AG09319 (cell line): ENCODE measurements around the gene CBL.
"Not testable (repeated sequence)": the region's sequence is repeated elsewhere in the genome, so short reads cannot be mapped to it uniquely, and the experiment has no call there.

Experiments
- DNase-seq: peaks from one replicate; pipeline ENCODE4 v3.0.0-alpha.2; 2010; ENCODE audit warnings: low read depth; ENCODE audit errors: extremely low read depth
- TF ChIP-seq, protein P1 (sequence below): IDR thresholded peaks from 2 replicates; pipeline ENCODE4 v1.5.1; 2011; ENCODE audit warnings: low read depth, mild to moderate bottlenecking, inconsistent platforms, low read length, moderate library complexity

Gene CBL

DNA sequence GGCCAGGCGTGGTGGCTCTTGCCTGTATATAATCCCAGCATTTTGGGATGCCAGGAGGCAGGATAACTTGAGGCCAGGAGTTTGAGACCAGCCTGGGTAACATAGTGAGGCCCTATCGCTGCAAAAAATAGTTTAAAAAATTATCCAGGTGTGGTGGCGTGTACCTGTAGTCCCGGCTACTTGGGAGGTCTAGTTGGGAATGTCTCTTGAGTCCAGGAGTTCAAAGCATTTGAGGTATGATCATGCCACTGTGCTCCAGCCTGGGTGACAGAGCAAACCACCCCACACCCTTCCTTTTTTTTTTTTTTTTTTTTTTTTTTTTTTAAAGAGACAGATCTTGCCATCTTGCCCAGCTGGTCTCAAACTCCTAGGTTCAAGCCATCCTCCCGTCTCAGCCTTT lies 16.8 kb downstream of the CBL start:
- TF ChIP-seq, protein P1, sequence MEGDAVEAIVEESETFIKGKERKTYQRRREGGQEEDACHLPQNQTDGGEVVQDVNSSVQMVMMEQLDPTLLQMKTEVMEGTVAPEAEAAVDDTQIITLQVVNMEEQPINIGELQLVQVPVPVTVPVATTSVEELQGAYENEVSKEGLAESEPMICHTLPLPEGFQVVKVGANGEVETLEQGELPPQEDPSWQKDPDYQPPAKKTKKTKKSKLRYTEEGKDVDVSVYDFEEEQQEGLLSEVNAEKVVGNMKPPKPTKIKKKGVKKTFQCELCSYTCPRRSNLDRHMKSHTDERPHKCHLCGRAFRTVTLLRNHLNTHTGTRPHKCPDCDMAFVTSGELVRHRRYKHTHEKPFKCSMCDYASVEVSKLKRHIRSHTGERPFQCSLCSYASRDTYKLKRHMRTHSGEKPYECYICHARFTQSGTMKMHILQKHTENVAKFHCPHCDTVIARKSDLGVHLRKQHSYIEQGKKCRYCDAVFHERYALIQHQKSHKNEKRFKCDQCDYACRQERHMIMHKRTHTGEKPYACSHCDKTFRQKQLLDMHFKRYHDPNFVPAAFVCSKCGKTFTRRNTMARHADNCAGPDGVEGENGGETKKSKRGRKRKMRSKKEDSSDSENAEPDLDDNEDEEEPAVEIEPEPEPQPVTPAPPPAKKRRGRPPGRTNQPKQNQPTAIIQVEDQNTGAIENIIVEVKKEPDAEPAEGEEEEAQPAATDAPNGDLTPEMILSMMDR, result no peak
- no peak for DNase-seq

DNA sequence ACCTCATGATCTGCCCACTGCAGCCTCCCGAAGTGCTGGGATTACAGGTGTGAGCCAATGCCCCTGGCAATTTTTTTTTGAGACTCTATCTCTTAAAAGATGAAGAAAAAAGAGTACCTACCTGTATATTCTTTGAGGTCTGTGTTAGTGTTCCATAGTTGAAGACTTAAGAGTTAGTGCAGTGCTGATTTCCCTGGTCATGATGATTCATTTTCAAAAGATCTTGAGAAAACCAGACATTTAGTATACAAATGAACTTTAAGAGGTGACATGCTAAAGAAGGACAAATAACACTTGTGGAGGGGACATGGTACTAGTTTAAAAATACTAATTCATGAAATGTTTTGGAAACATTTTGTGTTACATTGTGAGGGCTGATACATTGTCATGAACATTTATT lies 17.7 kb downstream of the CBL start:
- TF ChIP-seq, protein P1, result no peak
- no peak for DNase-seq

DNA sequence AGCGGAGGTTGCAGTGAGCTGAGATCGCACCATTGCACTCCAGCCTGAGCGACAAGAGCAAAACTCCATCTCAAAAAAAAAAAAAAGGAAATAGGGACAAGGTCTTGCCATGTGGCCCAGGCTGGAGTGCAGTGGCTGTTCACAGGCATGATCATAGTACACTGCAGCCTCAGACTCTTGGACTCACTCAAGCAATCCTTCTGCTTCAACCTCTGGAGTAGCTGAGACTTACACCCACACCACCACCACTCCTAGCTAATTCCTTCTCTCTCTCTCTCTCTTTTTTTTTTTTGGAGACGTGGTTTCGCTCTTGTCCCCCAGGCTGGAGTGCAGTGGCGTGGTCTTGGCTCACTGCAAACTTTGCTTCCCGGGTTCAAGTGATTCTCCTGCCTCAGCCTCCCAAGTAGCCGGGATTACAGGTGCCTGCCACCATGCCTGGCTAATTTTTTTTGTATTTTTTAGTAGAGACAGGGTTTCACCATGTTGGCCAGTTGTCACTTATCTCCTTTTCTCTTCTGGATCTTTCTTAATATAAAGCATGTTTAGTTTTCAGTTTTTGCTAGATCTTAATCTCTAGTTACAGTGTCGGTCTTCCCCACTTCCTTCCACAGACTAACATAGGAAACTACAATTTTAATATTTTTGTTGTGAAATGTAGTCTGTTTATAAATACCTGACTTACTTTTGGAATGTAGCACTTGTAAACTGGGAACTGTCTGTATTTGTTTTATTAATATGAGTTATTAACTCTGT lies 22.6 kb downstream of the CBL start:
- DNase-seq, result not testable (repeated sequence)

DNA sequence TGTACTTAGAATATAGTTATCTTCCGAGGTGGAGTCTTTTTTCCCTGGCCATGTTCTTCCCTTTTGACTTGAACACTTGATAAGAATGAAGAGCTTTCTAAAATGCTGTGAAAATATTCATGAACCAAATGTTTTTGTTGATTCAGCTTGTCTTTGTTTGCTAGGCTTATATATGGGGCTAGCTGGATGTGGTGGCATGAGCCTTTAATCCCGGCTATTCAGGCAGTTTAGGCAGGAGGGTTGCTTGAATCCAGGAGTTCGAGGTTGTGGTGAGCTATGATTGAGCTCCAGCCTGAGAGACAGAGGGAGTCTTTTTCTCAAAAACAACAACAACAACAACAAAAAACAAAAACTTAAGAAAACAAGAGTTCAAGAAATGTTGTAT lies 23.1 kb downstream of the CBL start:
- no peak for DNase-seq
- TF ChIP-seq, protein P1, result no peak

DNA sequence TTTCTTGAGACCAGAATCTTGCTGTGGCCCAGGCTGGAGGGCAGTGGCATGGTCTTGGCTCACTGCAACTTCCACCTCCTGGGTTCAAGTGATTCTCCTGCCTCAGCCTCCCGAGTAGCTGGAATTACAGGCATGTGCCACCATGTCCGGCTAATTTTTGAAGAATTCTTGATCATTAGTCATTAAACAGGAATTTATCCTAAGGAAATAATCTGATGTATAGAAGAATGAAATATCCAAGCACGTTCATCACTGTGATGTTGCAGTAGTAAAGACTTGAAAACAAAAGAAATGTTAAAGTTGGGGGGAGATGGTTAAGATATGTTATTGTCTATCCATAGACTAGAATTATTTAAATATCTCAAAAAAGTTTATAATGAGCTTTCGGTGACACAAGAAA lies 23.6 kb downstream of the CBL start:
- TF ChIP-seq, protein P1, result no peak
- DNase-seq, result no peak

DNA sequence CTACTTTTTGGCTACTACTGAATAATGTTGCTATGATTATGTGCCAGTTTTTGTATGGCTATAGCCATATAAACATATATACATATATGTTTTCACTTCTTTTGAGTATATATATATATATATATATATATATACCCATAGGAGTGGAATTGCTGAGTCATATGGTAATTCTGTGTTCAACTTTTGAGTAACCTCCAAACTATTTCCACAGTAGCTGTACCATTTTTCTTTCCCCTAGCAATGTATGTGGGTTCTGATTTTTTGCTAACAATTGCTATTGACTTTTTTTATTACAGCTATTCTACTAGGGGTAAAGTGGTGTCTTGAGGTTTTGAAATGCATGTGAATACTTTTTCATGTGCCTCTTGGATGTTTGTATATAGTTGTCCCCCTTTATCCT lies 30.4 kb downstream of the CBL start:
- TF ChIP-seq, protein P1, result no peak

DNA sequence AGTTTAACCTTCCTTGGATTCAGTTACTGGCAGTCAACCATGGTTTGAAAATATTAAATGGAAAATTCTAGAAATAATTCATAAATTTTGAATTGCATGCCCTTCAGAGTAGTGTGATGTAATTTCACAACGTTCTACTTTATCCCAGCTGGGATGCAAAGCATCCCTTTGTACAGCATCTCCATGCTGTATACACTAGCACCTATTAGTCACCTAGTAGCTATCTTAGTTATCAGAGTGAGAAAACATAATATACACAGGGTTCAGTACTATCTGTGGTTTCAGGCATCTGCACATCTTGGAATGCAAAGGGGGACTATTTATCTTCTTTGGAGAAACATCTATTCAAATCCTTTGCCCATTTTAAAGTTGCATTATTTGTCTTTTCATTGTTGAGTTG lies 30.8 kb downstream of the CBL start:
- TF ChIP-seq, protein P1, result no peak
- DNase-seq, result no peak

More for the DNA sequence above, 30.4 kb downstream of the CBL start:
- no peak for DNase-seq

DNA sequence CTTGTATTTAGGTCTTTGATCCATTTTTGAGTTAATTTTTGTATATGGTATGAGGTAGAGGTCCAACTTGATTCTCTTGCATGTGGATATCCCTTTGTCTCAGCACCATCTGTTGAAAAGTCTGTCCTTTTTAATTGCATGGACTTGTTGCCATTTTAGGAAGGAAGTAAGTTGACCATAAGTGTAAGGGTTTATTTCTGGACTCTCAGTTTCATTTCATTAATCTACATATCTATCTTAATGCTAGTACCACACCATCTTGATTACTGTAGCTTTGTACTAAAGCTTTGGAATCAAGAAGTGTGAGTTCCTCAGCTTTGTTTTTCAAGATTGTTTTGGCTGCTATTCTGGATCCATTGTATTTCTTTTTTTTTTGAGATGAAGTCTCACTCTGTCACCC lies 31.4 kb downstream of the CBL start:
- TF ChIP-seq, protein P1, result no peak
- DNase-seq, result no peak
